VCaP (cell line): ENCODE data around the gene CTDSPL.

Experiments
- H3K27ac ChIP-seq: fragments of 450-650 bp; 2 replicates; pipeline ENCODE4 v1.5.1; 2017
- TF ChIP-seq, protein P1 (sequence below): fragments of 450-650 bp; conservative IDR thresholded peaks from 2 replicates; pipeline ENCODE4 v1.5.1; 2017; ENCODE audit warnings: mild to moderate bottlenecking, moderate library complexity

Gene CTDSPL

DNA sequence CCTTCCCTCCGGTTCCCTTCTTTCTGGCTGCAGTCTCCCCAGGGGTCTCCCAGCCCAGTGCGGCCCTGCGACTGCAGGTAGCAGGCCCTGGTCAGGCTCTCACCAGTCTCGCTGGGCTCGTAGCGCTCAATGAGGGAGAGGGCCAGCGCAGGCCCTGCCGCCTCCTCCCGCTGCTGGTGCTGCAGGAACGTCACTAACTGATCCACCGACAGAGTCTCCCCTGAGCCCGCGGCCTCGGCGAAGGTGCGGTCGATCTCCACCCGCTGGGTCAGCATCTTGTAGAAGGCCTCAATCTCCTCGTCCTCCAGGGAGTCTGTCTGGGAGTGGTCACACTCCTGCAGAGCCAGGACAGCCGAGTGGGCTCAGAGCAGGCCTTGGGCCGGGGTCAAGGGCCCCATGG is 149.4 kb downstream of the CTDSPL start:
- H3K27ac ChIP-seq = no peak overlapping the region
- TF ChIP-seq, protein P1, sequence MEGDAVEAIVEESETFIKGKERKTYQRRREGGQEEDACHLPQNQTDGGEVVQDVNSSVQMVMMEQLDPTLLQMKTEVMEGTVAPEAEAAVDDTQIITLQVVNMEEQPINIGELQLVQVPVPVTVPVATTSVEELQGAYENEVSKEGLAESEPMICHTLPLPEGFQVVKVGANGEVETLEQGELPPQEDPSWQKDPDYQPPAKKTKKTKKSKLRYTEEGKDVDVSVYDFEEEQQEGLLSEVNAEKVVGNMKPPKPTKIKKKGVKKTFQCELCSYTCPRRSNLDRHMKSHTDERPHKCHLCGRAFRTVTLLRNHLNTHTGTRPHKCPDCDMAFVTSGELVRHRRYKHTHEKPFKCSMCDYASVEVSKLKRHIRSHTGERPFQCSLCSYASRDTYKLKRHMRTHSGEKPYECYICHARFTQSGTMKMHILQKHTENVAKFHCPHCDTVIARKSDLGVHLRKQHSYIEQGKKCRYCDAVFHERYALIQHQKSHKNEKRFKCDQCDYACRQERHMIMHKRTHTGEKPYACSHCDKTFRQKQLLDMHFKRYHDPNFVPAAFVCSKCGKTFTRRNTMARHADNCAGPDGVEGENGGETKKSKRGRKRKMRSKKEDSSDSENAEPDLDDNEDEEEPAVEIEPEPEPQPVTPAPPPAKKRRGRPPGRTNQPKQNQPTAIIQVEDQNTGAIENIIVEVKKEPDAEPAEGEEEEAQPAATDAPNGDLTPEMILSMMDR = no peak

DNA sequence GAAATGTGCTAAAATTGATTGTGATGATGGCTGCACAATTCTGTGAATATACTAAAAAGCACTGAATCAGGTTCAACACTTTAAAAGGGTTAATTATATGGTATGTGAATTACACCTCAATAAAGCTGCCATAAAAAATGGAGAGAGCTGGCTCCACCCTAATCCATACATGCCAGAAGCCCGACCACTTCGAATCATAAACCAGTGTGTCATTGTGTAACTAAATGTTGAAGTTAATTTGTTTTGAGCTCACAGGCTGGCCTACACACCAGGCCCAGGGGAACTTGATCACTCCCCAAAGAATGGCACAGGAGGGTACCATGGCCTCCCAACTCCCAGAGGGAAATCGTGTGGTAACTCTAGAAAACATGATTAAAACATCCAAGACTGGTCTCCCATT is 153.8 kb downstream of the CTDSPL start:
- TF ChIP-seq, protein P1 = no peak
- H3K27ac ChIP-seq = no peak overlapping the region

DNA sequence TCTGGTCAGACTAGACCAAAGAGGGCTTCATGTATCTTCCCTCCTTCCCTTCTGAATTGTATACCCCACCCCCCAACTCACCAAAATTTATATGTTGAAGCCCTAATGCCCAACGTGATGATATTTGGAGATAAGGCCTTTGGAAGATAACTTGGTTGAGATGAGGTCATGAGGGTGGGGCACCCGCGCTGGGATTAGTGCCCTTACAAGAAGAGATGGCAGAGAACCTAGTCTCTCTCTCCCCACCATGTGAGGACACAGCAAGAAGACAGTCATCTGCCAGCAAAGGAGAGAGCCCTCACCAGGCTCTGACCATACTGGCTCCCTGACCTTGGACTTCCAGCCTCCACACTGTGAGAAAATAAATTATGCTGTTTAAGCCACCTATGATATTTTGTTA is 154.3 kb downstream of the CTDSPL start:
- TF ChIP-seq, protein P1 = no peak
- H3K27ac ChIP-seq = no peak overlapping the region

DNA sequence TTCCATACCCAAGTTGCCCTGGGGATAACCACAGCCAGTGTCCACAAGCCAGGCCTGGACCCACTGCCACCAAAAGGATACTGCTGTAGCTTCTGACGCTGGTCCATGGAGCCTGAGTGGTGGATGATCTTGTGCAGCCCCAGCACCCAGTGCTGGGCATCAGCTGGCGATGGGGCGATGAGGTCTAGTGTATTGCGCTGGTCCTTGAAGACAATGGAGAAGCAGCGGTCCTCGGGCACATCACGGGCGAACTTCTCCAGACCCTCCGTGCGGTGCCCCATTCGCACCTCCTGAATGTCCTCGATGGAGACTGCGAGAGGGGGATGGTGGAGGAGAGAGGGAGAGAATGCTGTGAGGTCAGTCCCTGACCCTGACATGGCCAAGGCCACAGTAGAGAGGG is 154.7 kb downstream of the CTDSPL start:
- TF ChIP-seq, protein P1 = no peak

DNA sequence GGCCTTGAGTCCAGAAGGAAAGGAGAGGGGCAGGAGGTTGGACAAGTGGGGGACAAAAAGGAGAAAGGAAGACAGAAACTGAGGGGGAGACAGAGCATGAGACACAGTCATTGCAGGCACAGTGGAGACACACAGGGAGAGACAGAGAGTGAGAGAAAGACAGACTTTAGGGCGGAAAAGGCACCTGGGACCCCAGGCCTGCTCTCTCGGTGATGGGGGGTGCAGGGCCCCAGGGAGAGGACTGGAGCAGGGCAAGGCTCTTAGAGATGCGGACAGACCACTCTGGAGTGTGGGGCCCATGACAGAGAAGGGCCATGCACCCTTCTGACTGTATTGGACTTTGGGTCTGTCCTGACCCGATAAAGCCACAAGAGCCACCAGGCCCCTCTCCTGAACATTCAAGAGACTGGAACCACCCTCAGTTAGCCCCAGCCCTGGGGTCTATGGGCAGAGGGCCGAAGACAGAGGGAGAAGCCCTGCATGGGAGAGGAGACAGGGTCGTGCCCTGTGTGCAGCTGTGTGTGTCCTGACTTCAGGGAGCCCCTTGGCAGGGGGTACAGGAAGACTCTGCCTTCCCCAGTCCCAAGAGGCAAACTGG is 155.3 kb downstream of the CTDSPL start:
- no peak overlapping the region for H3K27ac ChIP-seq
- TF ChIP-seq, protein P1 = no peak

More for the DNA sequence above, 154.7 kb downstream of the CTDSPL start:
- no peak overlapping the region for H3K27ac ChIP-seq

DNA sequence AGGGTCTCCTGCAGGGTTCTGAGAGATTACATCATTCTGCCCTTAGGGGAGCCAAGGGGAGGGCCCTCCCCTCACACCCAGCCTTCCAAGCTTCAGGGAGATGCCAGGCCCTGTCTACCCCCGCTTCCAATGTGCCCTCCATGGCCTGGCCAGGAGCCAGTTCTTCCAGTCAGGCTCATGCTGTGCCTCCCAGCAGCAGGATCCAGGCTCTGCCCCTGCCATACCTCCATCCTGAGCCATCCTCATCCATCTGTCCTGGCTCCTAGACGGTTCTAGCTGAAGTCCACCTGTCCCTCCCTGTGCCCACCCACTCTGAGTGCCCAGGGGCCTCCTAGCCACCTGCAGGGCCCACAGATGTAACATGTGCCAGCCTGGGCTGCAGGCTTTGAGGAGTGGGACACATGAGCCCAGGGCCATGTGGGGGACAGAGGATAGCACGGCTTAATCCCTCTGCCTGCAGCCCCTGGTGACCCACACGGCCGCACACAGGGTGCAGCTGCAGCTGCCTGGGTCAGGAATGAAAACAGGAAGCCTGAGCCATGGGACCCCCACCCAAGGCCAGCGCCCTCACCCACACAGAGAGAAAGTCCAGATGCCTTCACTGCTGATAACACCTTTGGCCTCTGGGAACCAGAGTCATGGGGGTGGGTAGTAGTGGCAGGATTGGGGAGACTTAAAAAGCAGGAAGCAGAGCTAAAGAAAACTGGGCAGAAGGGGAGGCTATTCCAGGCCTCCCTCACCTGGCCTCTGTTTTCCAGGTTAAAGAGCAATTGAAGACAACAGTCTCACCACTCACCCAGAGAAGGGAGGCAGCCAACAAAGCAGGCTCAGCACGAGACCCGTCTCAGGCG is 156.0 kb downstream of the CTDSPL start:
- TF ChIP-seq, protein P1 = no peak
- H3K27ac ChIP-seq = no peak overlapping the region

DNA sequence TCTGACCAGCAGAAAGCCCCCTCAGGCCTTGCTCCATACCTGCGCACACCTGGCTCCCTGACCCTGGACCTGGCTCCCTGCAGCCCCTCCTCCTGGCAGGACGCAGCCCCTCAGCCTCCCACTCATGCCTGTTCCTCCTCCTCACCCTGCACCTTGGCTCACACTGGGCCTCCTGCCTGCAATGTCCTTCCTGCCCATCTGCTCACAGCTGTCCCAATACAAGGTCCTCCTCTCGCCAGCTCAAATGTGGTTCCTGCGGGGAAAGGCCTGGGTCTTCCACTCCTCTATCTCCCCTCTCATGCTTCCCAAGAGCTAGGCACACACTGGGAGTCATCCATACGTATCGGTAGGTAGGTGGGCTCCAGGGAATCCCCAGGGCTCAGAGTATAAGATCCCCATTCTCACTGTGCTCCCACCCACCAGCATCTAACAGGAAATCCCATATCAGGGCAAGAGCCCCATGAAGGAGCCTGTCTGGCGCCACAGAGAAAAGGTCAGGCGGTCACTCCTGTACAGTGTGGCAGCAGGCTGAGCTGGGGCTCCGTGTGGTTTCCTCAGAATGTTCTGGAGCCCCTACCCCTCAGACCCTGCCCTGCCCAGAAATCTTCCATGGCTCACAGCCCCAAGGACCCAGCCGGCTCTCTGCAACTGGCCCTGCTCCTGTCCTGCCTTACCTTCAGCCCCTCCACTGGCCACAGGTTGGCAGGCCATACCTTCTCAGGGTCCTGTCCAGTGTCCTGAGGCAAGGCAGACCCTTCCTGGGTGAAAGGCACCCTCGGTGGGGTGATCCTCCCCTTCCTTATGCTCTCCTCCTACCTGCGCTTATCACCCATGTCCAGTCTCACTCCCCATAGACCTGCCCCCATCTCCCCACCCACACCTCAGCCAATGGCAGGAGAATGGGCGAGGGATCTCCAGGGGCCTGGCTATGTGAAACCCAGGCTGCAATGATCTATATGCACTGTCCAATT is 156.9 kb downstream of the CTDSPL start:
- TF ChIP-seq, protein P1 = no peak
- no peak overlapping the region for H3K27ac ChIP-seq
